ENCODE data around the gene PARVA.

DNA sequence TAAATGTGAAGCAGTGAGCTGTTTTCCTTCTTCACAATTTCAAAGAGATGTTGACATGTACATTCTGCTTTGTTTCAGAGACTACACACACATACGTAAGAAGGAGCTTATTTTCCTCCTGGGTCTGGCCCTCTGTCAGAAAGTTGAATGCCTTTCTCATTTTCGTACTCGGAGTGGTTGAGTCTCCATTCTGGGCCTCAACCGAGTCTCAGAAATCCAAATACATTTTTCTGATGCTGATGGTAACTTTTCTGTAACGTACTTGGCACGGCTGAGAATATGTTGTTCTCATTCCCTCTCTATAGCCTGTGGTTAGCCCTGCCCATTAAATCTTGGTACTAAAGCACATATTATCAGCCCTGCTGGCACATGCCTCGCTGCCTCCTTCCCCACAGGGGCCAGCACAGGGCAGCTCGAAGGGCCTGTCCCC, 25.3 kb downstream of the PARVA start:
- TF ChIP-seq POLR2A (IDR thresholded peaks at IDR 0.05) = no peak
- TF ChIP-seq, protein P1, sequence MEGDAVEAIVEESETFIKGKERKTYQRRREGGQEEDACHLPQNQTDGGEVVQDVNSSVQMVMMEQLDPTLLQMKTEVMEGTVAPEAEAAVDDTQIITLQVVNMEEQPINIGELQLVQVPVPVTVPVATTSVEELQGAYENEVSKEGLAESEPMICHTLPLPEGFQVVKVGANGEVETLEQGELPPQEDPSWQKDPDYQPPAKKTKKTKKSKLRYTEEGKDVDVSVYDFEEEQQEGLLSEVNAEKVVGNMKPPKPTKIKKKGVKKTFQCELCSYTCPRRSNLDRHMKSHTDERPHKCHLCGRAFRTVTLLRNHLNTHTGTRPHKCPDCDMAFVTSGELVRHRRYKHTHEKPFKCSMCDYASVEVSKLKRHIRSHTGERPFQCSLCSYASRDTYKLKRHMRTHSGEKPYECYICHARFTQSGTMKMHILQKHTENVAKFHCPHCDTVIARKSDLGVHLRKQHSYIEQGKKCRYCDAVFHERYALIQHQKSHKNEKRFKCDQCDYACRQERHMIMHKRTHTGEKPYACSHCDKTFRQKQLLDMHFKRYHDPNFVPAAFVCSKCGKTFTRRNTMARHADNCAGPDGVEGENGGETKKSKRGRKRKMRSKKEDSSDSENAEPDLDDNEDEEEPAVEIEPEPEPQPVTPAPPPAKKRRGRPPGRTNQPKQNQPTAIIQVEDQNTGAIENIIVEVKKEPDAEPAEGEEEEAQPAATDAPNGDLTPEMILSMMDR (IDR thresholded peaks at IDR 0.05) = no peak

Measured in stomach (tissue), 4 donors.